Vagina (tissue), 2 donors: ENCODE measurements around the gene TWNK.

ENCODE experiments used
- POLR2A ChIP-seq, 2 donors: fragments of 450-650 bp; IDR thresholded peaks; one replicate each; pipeline ENCODE4 v1.6.1; 2017; ENCODE audit warnings: antibody characterized with exemption in 2 of 2, mild to moderate bottlenecking in 2 of 2, moderate library complexity in 2 of 2
- POLR2AphosphoS5 ChIP-seq, 2 donors: sonication (generic); formaldehyde crosslinking; IDR thresholded peaks; one replicate each; pipeline ENCODE4 v1.9.0; 2017; ENCODE audit warnings: antibody characterized with exemption in 2 of 2, mild to moderate bottlenecking in 2 of 2, low read depth in 1 of 2; ENCODE audit not compliant: insufficient read depth in 1 of 2
- TF ChIP-seq, protein P1 (sequence below), 3 experiments: fragments of 450-650 bp in 2 of 3; fragments of 200-600 bp in 1 of 3; sonication (generic) in 1 of 3; IDR thresholded peaks; one replicate each; pipeline ENCODE4 v1.5.1; 2017 to 2019; ENCODE audit warnings: antibody characterized with exemption in 3 of 3, mild to moderate bottlenecking in 2 of 3, moderate library complexity in 2 of 3

DNA sequence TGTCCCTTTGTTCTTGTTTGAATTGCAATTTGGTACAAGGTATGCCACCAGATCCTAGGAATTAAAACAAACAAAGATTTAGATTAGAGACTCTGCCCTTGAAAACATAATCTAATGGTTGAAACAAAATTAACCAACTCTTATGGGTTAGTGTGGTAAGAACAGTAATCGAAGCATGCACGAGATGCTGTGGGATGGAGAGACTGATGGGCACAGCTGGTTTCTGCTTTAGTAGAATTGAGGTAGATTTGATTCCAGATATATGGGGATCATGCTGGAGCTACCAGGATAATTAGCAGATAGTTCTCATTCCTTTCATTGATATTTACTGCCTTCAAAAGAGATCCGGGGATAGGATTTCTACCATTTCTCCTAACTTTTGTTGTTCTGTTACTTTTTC is 38.4 kb upstream of the TWNK start:
- TF ChIP-seq, protein P1, sequence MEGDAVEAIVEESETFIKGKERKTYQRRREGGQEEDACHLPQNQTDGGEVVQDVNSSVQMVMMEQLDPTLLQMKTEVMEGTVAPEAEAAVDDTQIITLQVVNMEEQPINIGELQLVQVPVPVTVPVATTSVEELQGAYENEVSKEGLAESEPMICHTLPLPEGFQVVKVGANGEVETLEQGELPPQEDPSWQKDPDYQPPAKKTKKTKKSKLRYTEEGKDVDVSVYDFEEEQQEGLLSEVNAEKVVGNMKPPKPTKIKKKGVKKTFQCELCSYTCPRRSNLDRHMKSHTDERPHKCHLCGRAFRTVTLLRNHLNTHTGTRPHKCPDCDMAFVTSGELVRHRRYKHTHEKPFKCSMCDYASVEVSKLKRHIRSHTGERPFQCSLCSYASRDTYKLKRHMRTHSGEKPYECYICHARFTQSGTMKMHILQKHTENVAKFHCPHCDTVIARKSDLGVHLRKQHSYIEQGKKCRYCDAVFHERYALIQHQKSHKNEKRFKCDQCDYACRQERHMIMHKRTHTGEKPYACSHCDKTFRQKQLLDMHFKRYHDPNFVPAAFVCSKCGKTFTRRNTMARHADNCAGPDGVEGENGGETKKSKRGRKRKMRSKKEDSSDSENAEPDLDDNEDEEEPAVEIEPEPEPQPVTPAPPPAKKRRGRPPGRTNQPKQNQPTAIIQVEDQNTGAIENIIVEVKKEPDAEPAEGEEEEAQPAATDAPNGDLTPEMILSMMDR (IDR thresholded peaks at IDR 0.05): no peak
- TF ChIP-seq POLR2A (IDR thresholded peaks at IDR 0.05): no peak
- no peak for TF ChIP-seq POLR2AphosphoS5 (IDR thresholded peaks at IDR 0.05; ENCODE audit: insufficient read depth in 1 of 2, low read depth in 1 of 2)
